HEK293 (cell line): Measurements from ENCODE around the gene NUDT9.

ENCODE experiments used
- FEZF1 ChIP-seq: fragments of 450-650 bp; formaldehyde crosslinking; IDR thresholded peaks from 2 replicates; pipeline ENCODE4 v1.5.1; 2016; ENCODE audit warnings: missing biosample characterization, missing genetic modification characterization
- GLIS1 ChIP-seq: fragments of 450-650 bp; formaldehyde crosslinking; IDR thresholded peaks from 2 replicates; pipeline ENCODE4 v1.5.1; 2016; ENCODE audit warnings: missing biosample characterization, missing genetic modification characterization
- GLIS2 ChIP-seq: fragments of 450-650 bp; formaldehyde crosslinking; IDR thresholded peaks from 2 replicates; pipeline ENCODE4 v1.5.1; 2016; ENCODE audit warnings: missing biosample characterization, missing genetic modification characterization
- OVOL3 ChIP-seq: fragments of 450-650 bp; formaldehyde crosslinking; IDR thresholded peaks from 2 replicates; pipeline ENCODE4 v1.5.1; 2016; ENCODE audit warnings: missing biosample characterization, missing genetic modification characterization
- RBAK ChIP-seq: fragments of 450-650 bp; formaldehyde crosslinking; IDR thresholded peaks from 2 replicates; pipeline ENCODE4 v1.5.1; 2016; ENCODE audit warnings: missing biosample characterization, missing genetic modification characterization
- SCRT1 ChIP-seq: fragments of 450-650 bp; formaldehyde crosslinking; IDR thresholded peaks from 2 replicates; pipeline ENCODE4 v1.5.1; 2016; ENCODE audit warnings: missing biosample characterization, missing genetic modification characterization, borderline replicate concordance
- ZBTB1 ChIP-seq: fragments of 450-650 bp; formaldehyde crosslinking; IDR thresholded peaks from 2 replicates; pipeline ENCODE4 v1.5.1; 2016; ENCODE audit warnings: missing biosample characterization, missing genetic modification characterization
- ZBTB17 ChIP-seq: fragments of 450-650 bp; formaldehyde crosslinking; IDR thresholded peaks from 2 replicates; pipeline ENCODE4 v1.5.1; 2016; ENCODE audit warnings: missing biosample characterization, missing genetic modification characterization
- ZBTB8A ChIP-seq: fragments of 450-650 bp; formaldehyde crosslinking; IDR thresholded peaks from 2 replicates; pipeline ENCODE4 v1.5.1; 2016; ENCODE audit warnings: missing biosample characterization, missing genetic modification characterization
- ZFP37 ChIP-seq: fragments of 450-650 bp; formaldehyde crosslinking; IDR thresholded peaks from 2 replicates; pipeline ENCODE4 v1.5.1; 2016; ENCODE audit warnings: missing biosample characterization, missing genetic modification characterization
- ZIC2 ChIP-seq: fragments of 450-650 bp; formaldehyde crosslinking; IDR thresholded peaks from 2 replicates; pipeline ENCODE4 v1.5.1; 2016; ENCODE audit warnings: missing biosample characterization, missing genetic modification characterization
- ZNF133 ChIP-seq: fragments of 450-650 bp; formaldehyde crosslinking; IDR thresholded peaks from 2 replicates; pipeline ENCODE4 v1.5.1; 2016; ENCODE audit warnings: missing biosample characterization, missing genetic modification characterization
- ZNF138 ChIP-seq: fragments of 450-650 bp; formaldehyde crosslinking; IDR thresholded peaks from 2 replicates; pipeline ENCODE4 v1.5.1; 2016; ENCODE audit warnings: missing biosample characterization, missing genetic modification characterization, borderline replicate concordance
- ZNF140 ChIP-seq: fragments of 450-650 bp; formaldehyde crosslinking; IDR thresholded peaks from 2 replicates; pipeline ENCODE4 v1.5.1; 2016; ENCODE audit warnings: missing biosample characterization, missing genetic modification characterization
- ZNF223 ChIP-seq: fragments of 450-650 bp; formaldehyde crosslinking; IDR thresholded peaks from 2 replicates; pipeline ENCODE4 v1.5.1; 2016; ENCODE audit warnings: missing biosample characterization, missing genetic modification characterization
- ZNF239 ChIP-seq: fragments of 450-650 bp; formaldehyde crosslinking; IDR thresholded peaks from 2 replicates; pipeline ENCODE4 v1.5.1; 2016; ENCODE audit warnings: missing biosample characterization, missing genetic modification characterization
- ZNF292 ChIP-seq: fragments of 450-650 bp; formaldehyde crosslinking; IDR thresholded peaks from 2 replicates; pipeline ENCODE4 v1.5.1; 2016; ENCODE audit warnings: low read depth, missing biosample characterization, missing genetic modification characterization, borderline replicate concordance
- ZNF341 ChIP-seq: fragments of 450-650 bp; formaldehyde crosslinking; IDR thresholded peaks from 2 replicates; pipeline ENCODE4; 2016; ENCODE audit warnings: low read depth, missing biosample characterization, missing genetic modification characterization
- ZNF366 ChIP-seq: fragments of 450-650 bp; formaldehyde crosslinking; conservative IDR thresholded peaks from 2 replicates; pipeline ENCODE4 v1.5.1; 2016; ENCODE audit warnings: missing biosample characterization, missing genetic modification characterization
- ZNF394 ChIP-seq: fragments of 450-650 bp; formaldehyde crosslinking; IDR thresholded peaks from 2 replicates; pipeline ENCODE4 v1.5.1; 2016; ENCODE audit warnings: missing biosample characterization, missing genetic modification characterization, mild to moderate bottlenecking, moderate library complexity, borderline replicate concordance
- ZNF544 ChIP-seq: fragments of 450-650 bp; formaldehyde crosslinking; IDR thresholded peaks from 2 replicates; pipeline ENCODE4 v1.5.0; 2017; ENCODE audit warnings: missing biosample characterization, missing genetic modification characterization
- ZNF555 ChIP-seq: fragments of 450-650 bp; formaldehyde crosslinking; conservative IDR thresholded peaks from 2 replicates; pipeline ENCODE4 v1.5.1; 2017; ENCODE audit warnings: missing biosample characterization, mild to moderate bottlenecking, missing genetic modification characterization, inconsistent platforms
- ZNF623 ChIP-seq: fragments of 450-650 bp; formaldehyde crosslinking; IDR thresholded peaks from 2 replicates; pipeline ENCODE4 v1.5.1; 2016; ENCODE audit warnings: missing biosample characterization, missing genetic modification characterization
- ZNF626 ChIP-seq: fragments of 450-650 bp; sonication (Bioruptor Pico); formaldehyde crosslinking; IDR thresholded peaks from 2 replicates; pipeline ENCODE4 v1.5.1; 2018; ENCODE audit warnings: missing biosample characterization, missing genetic modification characterization, inconsistent platforms
- ZNF776 ChIP-seq: fragments of 450-650 bp; formaldehyde crosslinking; IDR thresholded peaks from 2 replicates; pipeline ENCODE4 v1.5.0; 2017; ENCODE audit warnings: missing biosample characterization, missing genetic modification characterization, borderline replicate concordance
- ZSCAN23 ChIP-seq: fragments of 450-650 bp; formaldehyde crosslinking; IDR thresholded peaks from 2 replicates; pipeline ENCODE4 v1.5.1; 2016; ENCODE audit warnings: missing biosample characterization, missing genetic modification characterization
- TF ChIP-seq, protein P1 (sequence below): fragments of 450-650 bp; IDR thresholded peaks from 2 replicates; pipeline ENCODE4 v1.5.1; 2018; ENCODE audit warnings: missing biosample characterization, mild to moderate bottlenecking, missing genetic modification characterization
- TF ChIP-seq, protein P2 (sequence below): fragments of 450-650 bp; formaldehyde crosslinking; IDR thresholded peaks from 2 replicates; pipeline ENCODE4 v1.5.1; 2017; ENCODE audit warnings: missing biosample characterization, missing genetic modification characterization
- TF ChIP-seq, protein P3 (sequence below): fragments of 450-650 bp; formaldehyde crosslinking; conservative IDR thresholded peaks from 2 replicates; pipeline ENCODE4 v1.5.1; 2016; ENCODE audit warnings: low read depth, missing biosample characterization, missing genetic modification characterization
- TF ChIP-seq, protein P4 (sequence below): fragments of 450-650 bp; formaldehyde crosslinking; IDR thresholded peaks from 2 replicates; pipeline ENCODE4 v1.5.1; 2016; ENCODE audit warnings: missing biosample characterization, missing genetic modification characterization
- TF ChIP-seq, protein P5 (sequence below): sonication (generic); formaldehyde crosslinking; IDR thresholded peaks from 2 replicates; pipeline ENCODE4 v1.8.1; 2022; ENCODE audit warnings: mild to moderate bottlenecking, moderate library complexity, missing genetic modification reagents

NUDT9 gene

DNA sequence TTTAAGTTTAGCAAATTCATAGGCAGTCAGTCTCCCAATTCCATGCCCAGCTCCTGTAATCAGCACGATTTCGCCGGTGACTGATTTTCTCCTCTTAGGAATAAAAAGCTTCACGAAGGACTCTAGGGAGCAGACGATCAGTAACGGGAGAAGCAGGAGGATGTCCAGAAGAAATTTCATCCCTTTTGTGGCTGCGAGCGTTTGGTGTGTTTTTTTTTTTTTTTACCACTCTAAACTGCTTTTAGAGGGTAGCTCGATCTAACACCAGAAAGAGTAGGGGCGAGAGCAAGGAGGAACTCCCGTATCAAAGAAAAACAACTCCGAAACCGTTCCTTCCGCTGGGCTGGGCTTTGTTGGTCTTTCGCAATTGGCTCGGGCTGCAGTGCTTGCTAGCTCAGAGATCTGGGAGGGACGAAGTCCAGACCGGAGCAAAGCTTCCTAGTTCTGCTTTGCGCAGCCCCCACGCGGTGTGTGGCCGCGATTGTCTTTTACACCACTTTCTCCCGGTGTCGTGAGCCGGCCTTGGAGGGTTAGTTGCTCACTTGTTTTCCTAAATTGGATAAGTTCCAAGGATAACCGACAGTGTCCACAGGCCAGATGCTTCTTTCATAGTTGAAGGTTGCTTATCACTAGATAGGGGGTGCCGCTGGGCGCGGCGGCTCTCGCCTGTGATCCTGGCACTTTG, 31.3 kb upstream of the NUDT9 start, which contains the start of gene HSD17B11 (continued):
- TF ChIP-seq, protein P1, sequence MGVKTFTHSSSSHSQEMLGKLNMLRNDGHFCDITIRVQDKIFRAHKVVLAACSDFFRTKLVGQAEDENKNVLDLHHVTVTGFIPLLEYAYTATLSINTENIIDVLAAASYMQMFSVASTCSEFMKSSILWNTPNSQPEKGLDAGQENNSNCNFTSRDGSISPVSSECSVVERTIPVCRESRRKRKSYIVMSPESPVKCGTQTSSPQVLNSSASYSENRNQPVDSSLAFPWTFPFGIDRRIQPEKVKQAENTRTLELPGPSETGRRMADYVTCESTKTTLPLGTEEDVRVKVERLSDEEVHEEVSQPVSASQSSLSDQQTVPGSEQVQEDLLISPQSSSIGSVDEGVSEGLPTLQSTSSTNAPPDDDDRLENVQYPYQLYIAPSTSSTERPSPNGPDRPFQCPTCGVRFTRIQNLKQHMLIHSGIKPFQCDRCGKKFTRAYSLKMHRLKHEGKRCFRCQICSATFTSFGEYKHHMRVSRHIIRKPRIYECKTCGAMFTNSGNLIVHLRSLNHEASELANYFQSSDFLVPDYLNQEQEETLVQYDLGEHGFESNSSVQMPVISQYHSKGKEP = no peak
- TF ChIP-seq ZNF626 (tag by site-specific recombination) = no peak
- no peak for TF ChIP-seq ZNF623 (tag by site-specific recombination)
- TF ChIP-seq ZNF140 (tag by site-specific recombination) = no peak
- peak; percentile 72 for TF ChIP-seq GLIS2
- TF ChIP-seq ZNF776 = no peak
- TF ChIP-seq ZFP37 (tag by site-specific recombination) = no peak
- peak; percentile 92 for TF ChIP-seq FEZF1
- TF ChIP-seq ZBTB17 (tag by site-specific recombination) = peak; percentile 86
- TF ChIP-seq RBAK = no peak
- 0 out of 2 replicates have a peak, but pooled peaks have one; percentile 21 for TF ChIP-seq ZIC2 (tag by site-specific recombination)
- TF ChIP-seq ZNF555 (tag by site-specific recombination) = no peak
- TF ChIP-seq ZNF133 (tag by site-specific recombination) = no peak
- TF ChIP-seq, protein P2, sequence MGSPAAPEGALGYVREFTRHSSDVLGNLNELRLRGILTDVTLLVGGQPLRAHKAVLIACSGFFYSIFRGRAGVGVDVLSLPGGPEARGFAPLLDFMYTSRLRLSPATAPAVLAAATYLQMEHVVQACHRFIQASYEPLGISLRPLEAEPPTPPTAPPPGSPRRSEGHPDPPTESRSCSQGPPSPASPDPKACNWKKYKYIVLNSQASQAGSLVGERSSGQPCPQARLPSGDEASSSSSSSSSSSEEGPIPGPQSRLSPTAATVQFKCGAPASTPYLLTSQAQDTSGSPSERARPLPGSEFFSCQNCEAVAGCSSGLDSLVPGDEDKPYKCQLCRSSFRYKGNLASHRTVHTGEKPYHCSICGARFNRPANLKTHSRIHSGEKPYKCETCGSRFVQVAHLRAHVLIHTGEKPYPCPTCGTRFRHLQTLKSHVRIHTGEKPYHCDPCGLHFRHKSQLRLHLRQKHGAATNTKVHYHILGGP (tag by site-specific recombination) = no peak
- 0 out of 2 replicates have a peak, but pooled peaks have one; percentile 9 for TF ChIP-seq ZBTB8A
- TF ChIP-seq GLIS1 (tag by site-specific recombination) = peak; percentile 78
- no peak for TF ChIP-seq ZNF223 (tag by site-specific recombination)
- peak; percentile 16; the same call in 1 of the 2 replicates for TF ChIP-seq ZNF394 (tag by site-specific recombination)
- TF ChIP-seq ZNF239 (tag by site-specific recombination) = no peak
- no peak for TF ChIP-seq ZNF292 (tag by site-specific recombination)
- 0 out of 2 replicates have a peak, but pooled peaks have one; percentile 13 for TF ChIP-seq ZNF366 (tag by site-specific recombination)
- TF ChIP-seq, protein P3, sequence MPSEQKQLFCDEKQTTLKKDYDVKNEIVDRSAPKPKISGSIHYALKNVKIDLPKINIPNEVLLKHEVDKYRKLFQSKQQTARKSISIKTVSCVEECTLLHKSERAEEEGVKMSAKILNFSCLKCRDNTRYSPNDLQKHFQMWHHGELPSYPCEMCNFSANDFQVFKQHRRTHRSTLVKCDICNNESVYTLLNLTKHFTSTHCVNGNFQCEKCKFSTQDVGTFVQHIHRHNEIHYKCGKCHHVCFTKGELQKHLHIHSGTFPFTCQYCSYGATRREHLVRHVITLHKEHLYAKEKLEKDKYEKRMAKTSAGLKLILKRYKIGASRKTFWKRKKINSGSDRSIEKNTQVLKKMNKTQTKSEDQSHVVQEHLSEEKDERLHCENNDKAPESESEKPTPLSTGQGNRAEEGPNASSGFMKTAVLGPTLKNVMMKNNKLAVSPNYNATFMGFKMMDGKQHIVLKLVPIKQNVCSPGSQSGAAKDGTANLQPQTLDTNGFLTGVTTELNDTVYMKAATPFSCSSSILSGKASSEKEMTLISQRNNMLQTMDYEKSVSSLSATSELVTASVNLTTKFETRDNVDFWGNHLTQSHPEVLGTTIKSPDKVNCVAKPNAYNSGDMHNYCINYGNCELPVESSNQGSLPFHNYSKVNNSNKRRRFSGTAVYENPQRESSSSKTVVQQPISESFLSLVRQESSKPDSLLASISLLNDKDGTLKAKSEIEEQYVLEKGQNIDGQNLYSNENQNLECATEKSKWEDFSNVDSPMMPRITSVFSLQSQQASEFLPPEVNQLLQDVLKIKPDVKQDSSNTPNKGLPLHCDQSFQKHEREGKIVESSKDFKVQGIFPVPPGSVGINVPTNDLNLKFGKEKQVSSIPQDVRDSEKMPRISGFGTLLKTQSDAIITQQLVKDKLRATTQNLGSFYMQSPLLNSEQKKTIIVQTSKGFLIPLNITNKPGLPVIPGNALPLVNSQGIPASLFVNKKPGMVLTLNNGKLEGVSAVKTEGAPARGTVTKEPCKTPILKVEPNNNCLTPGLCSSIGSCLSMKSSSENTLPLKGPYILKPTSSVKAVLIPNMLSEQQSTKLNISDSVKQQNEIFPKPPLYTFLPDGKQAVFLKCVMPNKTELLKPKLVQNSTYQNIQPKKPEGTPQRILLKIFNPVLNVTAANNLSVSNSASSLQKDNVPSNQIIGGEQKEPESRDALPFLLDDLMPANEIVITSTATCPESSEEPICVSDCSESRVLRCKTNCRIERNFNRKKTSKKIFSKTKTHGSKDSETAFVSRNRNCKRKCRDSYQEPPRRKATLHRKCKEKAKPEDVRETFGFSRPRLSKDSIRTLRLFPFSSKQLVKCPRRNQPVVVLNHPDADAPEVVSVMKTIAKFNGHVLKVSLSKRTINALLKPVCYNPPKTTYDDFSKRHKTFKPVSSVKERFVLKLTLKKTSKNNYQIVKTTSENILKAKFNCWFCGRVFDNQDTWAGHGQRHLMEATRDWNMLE (tag by site-specific recombination) = no peak
- TF ChIP-seq ZNF341 = no peak
- TF ChIP-seq, protein P4, sequence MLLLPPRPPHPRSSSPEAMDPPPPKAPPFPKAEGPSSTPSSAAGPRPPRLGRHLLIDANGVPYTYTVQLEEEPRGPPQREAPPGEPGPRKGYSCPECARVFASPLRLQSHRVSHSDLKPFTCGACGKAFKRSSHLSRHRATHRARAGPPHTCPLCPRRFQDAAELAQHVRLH (tag by site-specific recombination) = no peak
- TF ChIP-seq ZNF138 (tag by site-specific recombination) = no peak
- TF ChIP-seq ZBTB1 (tag by site-specific recombination) = no peak
- no peak for TF ChIP-seq ZNF544 (tag by site-specific recombination)
- TF ChIP-seq SCRT1 (tag by site-specific recombination) = no peak
- no peak for TF ChIP-seq OVOL3 (tag by site-specific recombination)
- no peak for TF ChIP-seq ZSCAN23 (tag by site-specific recombination)
- TF ChIP-seq, protein P5, sequence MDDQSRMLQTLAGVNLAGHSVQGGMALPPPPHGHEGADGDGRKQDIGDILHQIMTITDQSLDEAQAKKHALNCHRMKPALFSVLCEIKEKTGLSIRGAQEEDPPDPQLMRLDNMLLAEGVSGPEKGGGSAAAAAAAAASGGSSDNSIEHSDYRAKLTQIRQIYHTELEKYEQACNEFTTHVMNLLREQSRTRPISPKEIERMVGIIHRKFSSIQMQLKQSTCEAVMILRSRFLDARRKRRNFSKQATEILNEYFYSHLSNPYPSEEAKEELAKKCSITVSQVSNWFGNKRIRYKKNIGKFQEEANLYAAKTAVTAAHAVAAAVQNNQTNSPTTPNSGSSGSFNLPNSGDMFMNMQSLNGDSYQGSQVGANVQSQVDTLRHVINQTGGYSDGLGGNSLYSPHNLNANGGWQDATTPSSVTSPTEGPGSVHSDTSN (CRISPR knock-in tag) = no peak
